Measurements from ENCODE around the gene VCL.

- TF ChIP-seq CTCF (IDR thresholded peaks at IDR 0.05; ENCODE audit: poor library complexity, severe bottlenecking) (no peak), TAF1 (IDR thresholded peaks at IDR 0.05; ENCODE audit: low read depth) (no peak), POLR2AphosphoS5 (IDR thresholded peaks at IDR 0.05) (no peak)
These were observed 13.1 kb downstream of the VCL start for GRCh38 chr10:74011017-74011416.
